ENCODE data around the gene TXNRD3.

TXNRD3 gene

DNA sequence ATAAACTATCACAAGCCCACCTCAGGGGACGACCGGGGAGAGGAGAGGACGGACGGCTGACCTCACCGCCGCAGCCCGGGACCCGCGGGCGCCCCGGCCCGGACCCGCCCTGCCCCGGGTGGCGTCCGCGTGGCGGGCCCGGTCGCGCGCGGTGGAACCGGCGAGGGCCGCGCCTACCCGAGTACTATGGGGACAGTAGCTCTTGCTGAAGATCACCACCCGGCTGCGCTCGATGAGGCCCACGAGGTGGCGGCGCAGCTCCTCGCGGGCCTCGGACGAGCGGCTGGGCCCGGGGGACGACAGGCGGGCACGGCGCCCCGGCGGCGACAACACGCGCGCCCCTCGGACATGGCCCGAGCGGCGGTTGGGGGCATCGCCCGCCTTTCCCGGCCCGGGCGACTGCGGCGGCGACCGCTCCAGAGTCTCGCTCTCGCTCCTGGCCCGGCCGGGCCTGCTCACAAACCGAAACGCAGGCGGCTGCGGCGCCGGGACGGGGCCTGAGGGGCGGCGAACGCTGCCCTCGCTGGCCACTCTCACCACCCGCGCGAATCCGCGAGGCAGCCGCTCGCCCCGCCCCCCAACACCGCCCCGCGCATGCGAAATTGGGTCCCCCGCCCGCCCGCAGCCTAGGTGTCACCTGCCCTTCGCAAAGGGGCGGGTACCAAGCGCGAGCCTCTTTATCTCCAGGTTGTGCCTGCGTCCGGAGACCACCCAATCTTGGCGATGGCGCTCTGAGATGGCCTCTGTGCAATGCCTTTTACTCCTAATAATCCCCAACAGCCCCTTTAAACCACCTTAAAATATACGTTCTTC, at the start of gene TXNRD3:
Gene TXNRD3 (minus strand): TSS at position 554 of the 813 bp plus-strand sequence.
- peak; percentile 55 to 96 (median 76) for DNase-seq
- intact Hi-C loops (cut with DNase I), result no loop called here

- intact Hi-C loops (cut with DNase I), result loop anchor here (5.0 kb wide), 1 partner anchor 278 kb away; the partner anchor contains the start of gene PLXNA1
- peak; percentile 92 to 99 (median 94) for DNase-seq
Observed at GRCh38 chr3:126703512-126704493, 48.9 kb upstream of the TXNRD3 start, which contains the start of gene CHCHD6. TSS of gene CHCHD6 (plus strand) at chr3:126704240. CDS start at chr3:126704313, 73 bp downstream.

GRCh38 chr3:126699011-126699410, 44.1 kb upstream of the TXNRD3 start:
- intact Hi-C loops (cut with DNase I), result no loop called here
- no peak for DNase-seq

- no peak for DNase-seq
- intact Hi-C loops (cut with DNase I), result no loop called here
Observed at GRCh38 chr3:126696701-126697267, 41.9 kb upstream of the TXNRD3 start.

DNA sequence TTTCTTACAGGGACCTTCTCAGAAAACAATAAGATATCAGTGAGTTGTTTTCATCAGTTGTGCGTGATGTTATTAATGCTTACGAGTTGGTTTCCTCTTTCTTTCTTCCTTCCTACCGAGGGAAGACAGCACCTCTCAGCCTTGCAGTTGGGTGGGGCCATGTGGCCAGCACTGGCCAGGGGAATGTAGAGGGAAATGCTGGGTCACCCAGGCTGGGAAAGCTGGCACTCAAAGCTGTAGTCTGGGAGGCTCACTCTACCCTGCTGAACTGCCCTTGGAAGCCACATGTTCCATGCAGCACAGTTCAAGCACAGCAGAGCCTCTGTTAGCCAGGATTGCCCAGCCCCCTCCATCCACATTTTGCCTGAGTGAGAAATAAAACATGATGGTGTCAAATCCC, 39.0 kb upstream of the TXNRD3 start:
- DNase-seq, result no peak
- intact Hi-C loops (cut with DNase I), result no loop called here

DNA sequence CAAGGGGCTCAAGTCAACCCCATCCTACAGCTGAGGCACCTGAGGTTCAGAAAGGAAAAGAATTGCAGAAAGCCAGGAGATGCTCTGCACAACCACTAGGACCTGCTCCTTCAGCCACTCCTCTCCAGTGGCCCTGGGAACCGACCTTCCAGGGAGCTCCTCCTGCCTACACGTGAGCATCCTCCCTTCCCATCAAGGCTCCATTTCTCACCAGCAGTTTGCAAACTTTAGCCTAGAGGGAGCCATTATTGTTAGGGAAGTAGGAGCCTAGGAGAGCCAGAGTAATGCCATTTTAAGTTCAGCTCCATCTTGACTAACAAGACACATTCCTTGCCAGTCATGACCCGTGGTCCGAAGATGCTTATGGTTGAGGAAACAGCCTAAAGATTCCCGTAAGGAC, 37.9 kb upstream of the TXNRD3 start:
- DNase-seq, result no peak
- intact Hi-C loops (cut with DNase I), result no loop called here

DNA sequence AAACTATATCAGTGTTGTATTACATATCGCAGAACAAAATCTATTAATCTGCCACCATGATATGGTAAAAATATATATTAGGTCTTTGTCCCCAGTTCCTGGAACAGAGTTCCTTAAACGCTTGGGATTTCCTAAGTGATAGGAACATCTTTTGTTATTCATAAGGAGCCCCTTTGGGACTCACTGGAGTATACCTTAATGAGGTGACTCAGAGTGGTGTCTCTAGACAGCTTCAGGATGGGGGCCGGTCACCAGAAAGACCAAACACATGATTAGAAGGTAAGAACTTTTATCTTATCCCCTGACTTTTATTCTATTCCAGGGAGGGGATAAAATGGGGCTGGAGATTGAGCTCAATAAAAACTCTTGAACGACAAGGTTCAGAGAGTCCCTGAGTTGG, 36.8 kb upstream of the TXNRD3 start:
- no peak for DNase-seq
- intact Hi-C loops (cut with DNase I), result no loop called here

GRCh38 chr3:126685493-126685892, 30.6 kb upstream of the TXNRD3 start:
- intact Hi-C loops (cut with DNase I), result no loop called here
- DNase-seq, result no peak

- no peak for DNase-seq
- intact Hi-C loops (cut with DNase I), result no loop called here
Observed at GRCh38 chr3:126685021-126685420, 30.1 kb upstream of the TXNRD3 start.

DNA sequence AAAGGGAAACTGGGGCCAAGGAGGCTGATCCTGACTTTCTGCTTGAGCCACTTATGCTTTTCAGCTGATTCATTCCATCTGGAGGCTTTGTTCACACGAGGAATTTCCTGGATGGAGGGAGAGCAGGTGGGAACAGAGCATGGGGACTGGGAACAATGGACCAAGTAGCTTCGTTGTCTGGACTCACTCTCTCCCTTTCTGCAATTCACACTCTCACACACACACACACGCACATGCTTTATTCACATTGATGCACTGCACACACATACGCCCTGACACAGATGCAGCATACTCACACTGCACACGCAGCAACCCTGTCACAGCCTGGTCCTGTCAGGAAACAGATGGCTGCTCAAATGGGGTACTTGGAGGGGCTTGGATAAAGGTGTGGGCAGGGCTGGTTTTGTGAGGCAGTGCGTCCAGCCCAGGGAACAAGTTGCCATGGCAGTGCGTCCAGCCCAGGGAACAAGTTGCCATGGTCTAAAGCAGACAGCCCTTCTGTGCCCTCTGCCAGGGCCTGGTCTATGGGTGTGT, 29.4 kb upstream of the TXNRD3 start:
- intact Hi-C loops (cut with DNase I), result no loop called here
- DNase-seq, result no peak

DNA sequence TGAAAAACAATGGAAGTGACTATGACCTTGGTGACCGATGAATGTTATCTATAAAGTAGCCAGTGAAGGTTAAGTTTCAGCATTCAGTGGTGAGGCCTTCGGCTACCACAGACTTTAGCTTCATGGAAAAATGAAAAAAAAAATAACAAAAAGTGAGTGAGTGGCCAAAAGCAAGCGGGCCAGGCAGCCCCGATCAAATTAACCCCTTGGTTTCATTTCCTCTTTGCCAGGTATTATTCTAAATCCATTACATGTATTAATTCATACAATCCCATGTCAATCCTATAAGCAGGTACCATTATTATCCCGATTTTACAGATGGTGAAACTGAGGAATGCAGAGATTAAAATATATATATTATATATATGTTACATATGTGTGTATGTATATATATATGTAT, 28.1 kb upstream of the TXNRD3 start:
- intact Hi-C loops (cut with DNase I), result no loop called here
- DNase-seq, result no peak

DNA sequence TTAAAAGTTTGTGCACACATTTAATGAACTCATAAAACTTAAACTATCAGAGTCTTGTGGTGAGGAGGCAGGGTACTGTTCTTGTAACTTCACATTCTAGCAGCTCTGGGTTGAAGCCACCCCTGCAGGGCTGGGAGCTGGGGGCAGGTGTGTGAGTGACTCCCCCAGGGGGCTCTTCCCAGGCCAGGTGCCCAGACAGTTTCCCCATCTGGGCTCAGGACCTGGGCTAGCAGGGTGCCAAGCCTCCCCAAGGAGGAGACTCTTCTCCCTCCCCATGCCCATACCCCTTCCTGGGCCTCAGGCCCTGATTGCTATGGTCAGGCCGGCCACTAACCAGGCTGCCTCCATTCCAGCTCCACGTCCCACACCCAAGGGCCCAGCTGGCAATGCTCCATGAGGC, 27.1 kb upstream of the TXNRD3 start:
- intact Hi-C loops (cut with DNase I), result no loop called here
- no peak for DNase-seq

DNA sequence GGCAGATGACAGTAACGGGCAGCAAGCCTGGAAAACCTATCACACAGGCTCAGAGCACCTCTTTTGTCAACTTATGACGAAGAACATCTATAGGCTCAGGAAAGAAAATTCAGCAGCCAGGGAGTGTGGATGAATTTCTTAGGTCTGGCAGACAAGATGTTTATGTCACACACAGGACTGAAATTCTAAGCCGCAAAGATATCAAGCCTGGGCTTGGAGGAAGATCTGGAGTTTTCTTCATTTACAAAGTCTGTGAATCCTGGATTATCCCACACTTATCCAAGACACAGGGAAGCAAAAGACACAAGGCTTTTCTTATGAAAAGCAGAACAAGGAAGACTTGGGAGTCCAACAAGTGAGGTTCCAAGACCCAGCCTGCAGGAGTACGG, 25.7 kb upstream of the TXNRD3 start:
- no peak for DNase-seq

GRCh38 chr3:126679831-126680666, 25.1 kb upstream of the TXNRD3 start:
- DNase-seq, result no peak
- intact Hi-C loops (cut with DNase I), result loop anchor here (1.0 to 5.0 kb wide), 2 partner anchors 775 to 862 kb away; no protein-coding TSS in a partner anchor

More for the DNA sequence above, 25.7 kb upstream of the TXNRD3 start:
- intact Hi-C loops (cut with DNase I), result no loop called here

GRCh38 chr3:126679318-126679751, 24.4 kb upstream of the TXNRD3 start:
- peak; percentile 76 to 98 (median 88) for DNase-seq
- intact Hi-C loops (cut with DNase I), result loop anchor here (1.0 to 5.0 kb wide), 2 partner anchors 776 to 863 kb away; no protein-coding TSS in a partner anchor

- no peak for DNase-seq
Observed at GRCh38 chr3:126678693-126679317, 23.9 kb upstream of the TXNRD3 start.

GRCh38 chr3:126677862-126678503, 23.1 kb upstream of the TXNRD3 start:
- intact Hi-C loops (cut with DNase I), result loop anchor here (5.0 kb wide), 1 partner anchor 864 kb away; no protein-coding TSS in a partner anchor

More at GRCh38 chr3:126678693-126679317, 23.9 kb upstream of the TXNRD3 start:
- intact Hi-C loops (cut with DNase I), result loop anchor here (1.0 to 5.0 kb wide), 2 partner anchors 776 to 863 kb away; no protein-coding TSS in a partner anchor

More at GRCh38 chr3:126677862-126678503, 23.1 kb upstream of the TXNRD3 start:
- peak in 1 of 10 donors; percentile 79 for DNase-seq

All from posterior cingulate gyrus (tissue), 11 donors.